ENCODE results near the gene MARK1.

MARK1 gene

DNA sequence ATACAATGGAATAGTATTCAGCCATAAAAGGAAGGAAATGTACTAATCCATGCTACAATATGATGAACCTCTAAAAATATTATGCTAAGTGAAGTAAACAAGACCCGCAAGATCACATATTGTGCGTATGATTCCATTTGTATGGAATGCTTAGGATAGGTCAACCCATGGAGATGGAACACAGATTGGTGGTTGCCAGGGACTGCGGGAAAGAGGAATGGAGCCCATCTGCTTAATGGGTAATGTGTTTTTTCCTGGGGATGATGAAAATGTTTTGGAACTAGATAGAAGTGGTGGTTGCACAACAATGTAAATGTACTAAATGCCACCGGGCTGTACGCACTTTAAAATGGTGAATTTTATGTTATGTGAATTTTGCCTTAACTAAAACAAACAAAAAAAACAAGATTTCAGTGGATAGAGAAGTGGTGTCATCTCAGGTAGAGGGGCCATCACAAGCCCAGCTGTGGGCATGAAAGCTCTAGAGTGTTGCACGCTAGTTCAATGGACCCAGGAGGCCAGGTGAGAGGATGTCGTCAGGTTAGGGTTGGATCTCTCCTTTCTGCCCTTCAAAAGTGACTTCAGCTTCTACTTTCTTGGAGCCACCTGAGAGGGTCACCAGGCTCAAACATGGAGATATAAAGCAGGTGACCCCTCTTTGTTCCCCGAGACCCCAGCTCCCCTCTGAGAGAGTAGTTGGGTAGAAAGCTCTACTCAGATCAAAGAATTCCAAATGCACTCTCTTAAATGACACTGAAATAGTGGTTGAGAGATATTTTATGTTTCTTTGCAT is 164.7 kb downstream of the MARK1 start:
- FAIRE-seq: no peak

DNA sequence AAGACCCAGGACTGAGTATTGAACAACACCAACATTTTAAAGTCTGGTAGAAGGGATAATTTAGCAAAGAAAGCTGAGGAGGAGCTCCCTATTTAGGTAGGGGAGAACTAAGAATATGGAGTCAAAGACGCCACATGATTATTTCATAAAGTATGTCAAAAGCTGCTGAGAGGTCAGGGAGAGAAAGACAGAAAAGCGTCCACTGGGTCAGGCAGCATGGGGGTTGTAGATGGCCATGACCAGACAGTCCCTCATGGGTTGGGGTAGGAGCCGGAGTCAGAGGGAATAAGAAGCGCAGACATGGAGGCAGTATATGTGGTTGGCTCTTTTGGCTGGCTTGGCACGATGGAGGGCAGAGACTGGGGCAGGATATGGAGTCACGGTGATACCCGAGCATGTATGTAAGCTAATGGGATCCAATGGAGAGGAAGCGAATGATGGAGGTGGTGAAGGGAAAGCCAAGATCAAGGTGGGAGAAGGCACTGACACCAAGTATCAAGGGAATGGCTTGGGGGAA is 167.0 kb downstream of the MARK1 start:
- no peak for FAIRE-seq

- FAIRE-seq: no peak
Observed at GRCh38 chr1:220695426-220695825, 167.5 kb downstream of the MARK1 start.

DNA sequence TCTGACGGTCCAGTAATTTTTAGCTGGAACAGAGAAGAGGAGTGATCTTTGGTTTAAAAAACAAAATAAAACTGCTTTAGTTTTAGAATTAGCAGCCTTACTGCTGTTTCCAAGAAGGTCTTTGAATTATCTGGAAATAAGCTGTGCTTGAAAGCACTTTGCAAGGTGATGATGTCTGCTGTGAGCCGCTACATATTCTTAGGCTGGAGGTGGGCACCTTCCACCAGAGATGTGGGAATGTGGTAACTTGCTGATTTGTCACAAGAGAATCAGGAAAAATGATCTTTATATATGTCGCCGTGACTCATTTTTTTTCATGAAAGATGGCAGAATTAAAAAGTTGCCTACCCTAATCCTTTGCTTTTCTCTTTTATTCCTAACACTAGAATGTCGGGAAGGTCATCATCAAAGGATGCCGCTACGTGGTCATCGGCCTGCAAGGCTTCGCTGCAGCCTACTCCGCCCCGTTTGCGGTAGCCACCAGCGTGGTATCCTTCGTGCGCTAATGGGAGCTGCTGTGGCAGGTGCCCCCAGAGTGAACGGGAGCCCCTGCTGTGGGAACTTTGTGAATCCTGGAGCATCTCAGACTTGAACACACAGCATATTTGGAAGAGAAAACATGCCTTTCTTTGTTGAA is 168.4 kb downstream of the MARK1 start:
- no peak for FAIRE-seq

GRCh38 chr1:220696863-220697231 is 168.9 kb downstream of the MARK1 start:
- no peak for FAIRE-seq

DNA sequence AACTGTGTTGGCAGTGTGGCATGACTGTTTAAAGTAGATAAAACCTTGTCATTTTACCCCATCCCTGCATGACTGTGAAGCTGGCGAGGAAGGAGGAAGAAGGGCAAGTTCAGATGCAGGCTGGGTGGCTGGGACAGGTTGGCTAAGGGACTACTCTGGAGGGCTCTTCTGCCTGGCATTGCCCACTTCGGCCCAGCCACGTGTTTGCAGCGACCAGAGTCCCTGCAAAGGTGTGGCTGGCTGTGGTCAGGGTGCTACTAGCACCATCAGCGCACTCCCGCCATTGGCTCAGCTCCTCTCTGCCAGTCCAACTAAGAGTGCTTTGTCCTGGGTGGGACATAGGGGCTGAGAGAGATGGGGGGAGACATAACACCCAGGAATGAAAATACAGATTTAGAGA is 169.4 kb downstream of the MARK1 start:
- FAIRE-seq: no peak

- FAIRE-seq: no peak
Observed at GRCh38 chr1:220698607-220699016, 170.7 kb downstream of the MARK1 start.

DNA sequence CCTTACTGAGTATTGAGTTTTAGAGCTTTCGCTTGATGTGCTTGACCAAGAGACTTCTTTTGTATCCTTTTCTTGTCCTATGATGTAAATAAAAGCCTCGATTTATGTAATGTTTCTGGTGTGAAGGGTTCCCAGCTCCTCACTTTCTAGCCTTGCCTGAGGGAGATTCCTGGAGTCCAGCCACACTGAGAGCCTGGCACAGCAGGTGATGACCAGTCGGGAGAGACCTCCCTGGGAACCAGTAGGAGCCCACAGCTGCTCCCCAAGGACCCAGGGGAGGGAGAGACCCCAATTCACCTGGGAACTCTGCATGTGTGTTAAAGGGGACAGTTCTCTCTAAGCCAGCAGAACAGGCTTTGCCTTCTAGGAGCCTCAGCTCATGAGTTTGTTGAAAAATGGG is 171.1 kb downstream of the MARK1 start:
- no peak for FAIRE-seq

DNA sequence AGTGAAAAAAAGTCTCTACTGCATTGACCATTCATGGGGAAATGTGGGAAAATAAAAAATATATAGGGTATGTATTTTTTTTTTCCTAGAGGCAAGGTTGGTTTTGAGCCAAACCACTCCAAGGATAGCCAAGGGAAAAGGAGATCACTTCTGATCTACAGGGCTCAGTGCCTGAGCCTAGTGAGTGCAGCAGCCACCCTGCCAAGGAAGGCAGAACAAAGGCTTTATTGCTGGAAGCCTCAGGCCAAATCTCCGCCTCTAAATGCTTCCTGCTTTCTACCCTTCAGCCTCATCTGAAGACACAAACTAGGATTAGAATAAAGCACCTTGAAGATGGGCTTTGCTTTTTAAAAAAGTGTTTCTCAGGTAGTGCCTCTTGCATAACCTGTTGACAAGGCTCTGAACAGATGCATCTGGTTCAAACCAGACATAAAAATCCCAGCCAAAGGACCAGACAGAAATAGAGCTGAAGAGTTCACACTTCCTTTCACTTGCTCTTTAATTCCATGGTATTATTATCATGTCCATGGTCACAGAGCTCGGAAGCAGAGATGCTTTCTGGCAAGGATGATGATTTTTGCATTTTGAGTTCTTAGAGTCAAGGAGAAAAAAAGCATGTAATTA is 172.7 kb downstream of the MARK1 start:
- FAIRE-seq: no peak

DNA sequence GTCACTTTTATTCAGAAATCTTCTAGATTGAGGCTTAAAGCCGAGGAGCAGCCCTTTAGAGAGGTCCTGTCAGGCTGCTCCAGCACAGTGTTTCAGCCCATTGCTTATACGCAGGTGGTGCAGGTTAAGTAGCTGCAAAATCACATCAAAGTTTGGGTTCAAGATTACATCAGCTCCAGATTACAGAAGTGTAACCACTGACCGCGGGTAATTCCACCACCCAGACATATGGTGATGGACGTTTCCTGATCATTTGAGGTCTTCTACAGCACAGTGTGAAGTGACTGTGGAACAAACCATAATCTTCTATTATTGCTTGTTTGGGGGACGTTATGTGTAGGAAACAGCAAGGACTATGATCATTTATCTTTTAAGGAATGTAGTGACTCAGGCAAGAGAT is 174.0 kb downstream of the MARK1 start:
- no peak for FAIRE-seq

DNA sequence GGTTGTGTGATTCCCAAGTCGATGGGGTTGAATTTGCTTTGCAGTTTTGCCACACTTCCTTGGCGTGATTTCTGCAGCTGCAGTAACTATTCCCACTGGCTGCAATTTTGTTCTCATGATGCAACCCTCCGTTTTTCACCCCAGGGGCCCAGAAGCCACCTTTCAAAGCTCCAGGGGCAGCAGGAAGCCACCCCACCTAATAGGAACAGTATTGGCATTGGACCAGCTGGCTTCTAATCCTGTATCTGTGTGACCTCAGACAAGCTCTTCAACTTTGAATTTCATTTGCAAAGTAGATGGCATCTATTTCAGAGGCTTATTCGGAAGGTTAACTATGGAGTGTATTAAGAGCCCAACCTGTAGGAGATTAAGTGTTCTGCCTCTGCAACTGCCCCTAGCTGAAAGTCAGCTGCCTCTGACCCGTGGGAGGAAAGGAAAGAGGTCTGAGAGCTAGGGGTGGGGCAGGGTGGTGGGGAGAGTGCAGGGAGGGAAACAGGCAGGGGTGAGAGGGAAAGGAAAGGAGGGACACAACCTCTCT is 174.9 kb downstream of the MARK1 start:
- FAIRE-seq: no peak

GRCh38 chr1:220703305-220703704 is 175.4 kb downstream of the MARK1 start:
- no peak for FAIRE-seq

GRCh38 chr1:220705782-220706181 is 177.8 kb downstream of the MARK1 start:
- no peak for FAIRE-seq

DNA sequence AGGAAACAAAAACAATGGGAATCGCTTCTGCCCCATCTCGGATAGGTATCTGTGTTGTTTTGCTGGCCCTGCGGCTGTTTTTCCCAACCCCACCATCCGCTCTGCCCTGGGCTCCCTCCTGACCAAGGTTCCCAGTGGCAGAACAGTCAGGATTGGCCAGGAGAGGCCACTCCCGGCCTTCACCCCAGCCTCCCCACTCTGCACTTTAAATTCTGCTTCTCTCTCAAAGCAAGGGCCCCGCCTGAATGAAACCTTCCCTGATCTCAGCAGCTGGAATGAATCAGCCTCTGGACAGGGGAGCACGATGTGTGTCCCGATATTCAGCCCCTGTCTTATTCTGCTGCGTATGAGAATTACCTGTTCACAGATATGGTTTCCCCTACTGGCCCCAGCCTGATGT is 178.5 kb downstream of the MARK1 start:
- no peak for FAIRE-seq

GRCh38 chr1:220707160-220707559 is 179.2 kb downstream of the MARK1 start:
- FAIRE-seq: no peak

DNA sequence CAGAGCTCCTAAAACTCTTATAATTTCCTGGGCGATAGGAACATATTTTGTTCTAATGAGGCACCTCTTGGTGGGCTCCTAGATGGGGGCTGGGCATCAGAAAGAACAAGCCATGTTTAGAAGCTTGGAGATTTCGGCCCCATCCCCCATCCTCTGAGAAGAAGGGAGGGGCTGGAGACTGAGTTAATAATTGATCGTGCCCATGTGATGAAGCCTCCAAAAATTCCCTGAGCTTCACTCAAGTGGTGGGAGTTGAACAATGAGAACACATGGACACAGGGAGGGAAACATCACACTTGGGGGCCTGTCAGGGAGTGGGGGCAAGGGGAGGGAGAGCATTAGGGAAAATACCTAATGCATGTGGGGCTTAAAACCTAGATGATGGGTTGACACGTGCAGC is 180.3 kb downstream of the MARK1 start:
- no peak for FAIRE-seq

GRCh38 chr1:220708936-220709801 is 181.2 kb downstream of the MARK1 start:
- no peak for FAIRE-seq

DNA sequence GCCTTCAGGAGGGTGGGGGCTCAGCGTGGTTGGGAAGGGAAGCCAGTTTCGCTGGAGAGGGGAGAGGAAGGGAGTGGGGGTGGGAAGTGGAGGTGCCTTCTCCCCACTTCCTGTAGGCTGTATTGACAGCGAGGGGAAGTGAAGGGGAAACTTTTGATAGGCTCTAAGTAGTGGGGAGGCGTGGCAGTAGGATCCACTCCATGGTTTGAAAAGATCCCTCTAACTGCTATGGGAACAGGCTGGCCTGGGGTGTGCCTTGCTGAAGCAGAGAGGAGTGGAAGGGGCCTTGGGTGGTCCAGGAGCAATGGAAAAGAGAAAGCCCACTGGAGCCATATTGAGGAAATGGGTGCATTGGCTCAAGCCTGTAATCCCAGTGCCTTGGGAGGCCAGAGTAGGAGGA is 182.4 kb downstream of the MARK1 start:
- no peak for FAIRE-seq

DNA sequence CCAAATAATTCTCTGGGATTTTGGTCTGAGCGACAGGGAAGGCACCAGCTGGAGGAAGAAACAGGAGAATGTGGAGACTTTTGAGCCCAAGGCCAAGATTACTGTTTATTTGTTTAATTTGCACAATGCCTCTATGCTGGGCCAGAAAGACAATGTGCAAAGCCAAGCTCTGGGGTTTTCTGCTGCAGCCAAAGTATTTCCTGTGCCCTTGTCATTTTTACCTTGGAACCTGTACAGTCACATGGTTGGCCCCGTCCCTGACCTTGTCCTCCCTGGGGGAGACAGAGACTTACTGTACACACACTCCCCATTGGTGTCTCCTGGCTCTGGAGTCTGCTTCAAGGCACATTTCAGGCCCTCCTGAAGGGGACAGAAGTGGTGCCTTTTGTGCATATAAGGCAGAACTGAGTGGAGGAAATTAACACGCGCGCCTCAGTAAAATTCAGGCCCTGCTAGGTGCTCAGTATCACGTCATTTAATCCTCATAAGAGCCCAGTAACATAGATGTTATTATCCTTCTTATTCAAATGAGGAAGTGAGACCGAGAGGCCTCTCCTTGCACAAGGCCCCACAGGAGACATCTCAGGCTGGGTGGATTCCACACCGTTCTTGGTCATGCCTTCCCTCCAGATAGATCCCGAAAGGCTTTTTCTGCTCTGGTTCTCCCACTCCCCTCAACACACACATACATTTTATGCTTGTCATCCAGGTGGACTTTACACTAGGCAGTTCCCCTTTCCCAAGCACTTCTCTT is 183.3 kb downstream of the MARK1 start:
- no peak for FAIRE-seq

Measured in endometrium (tissue), 2 donors.